GM12878 (cell line): ENCODE data around the gene POP7.

Source experiments
- ESRRA ChIP-seq: IDR thresholded peaks from 2 replicates; pipeline ENCODE4 v1.6.1; 2012; ENCODE audit warnings: mild to moderate bottlenecking, low read length, improper control_type of control experiment
- GABPA ChIP-seq: IDR thresholded peaks from 2 replicates; pipeline ENCODE4 v1.6.1; 2014; ENCODE audit warnings: antibody characterized with exemption, low read depth, mild to moderate bottlenecking, inconsistent platforms
- KDM1A ChIP-seq: fragments of 200-600 bp; sonication (generic); IDR thresholded peaks from 2 replicates; pipeline ENCODE4 v1.6.1; 2016; ENCODE audit warnings: borderline replicate concordance
- RAD21 ChIP-seq: IDR thresholded peaks from 2 replicates; pipeline ENCODE4 v1.6.1; 2011; ENCODE audit warnings: mild to moderate bottlenecking, low read depth, low read length, moderate library complexity; ENCODE audit not compliant: insufficient read depth
- RCOR1 ChIP-seq: conservative IDR thresholded peaks from 2 replicates; pipeline ENCODE4 v1.6.1; 2012; ENCODE audit warnings: low read depth, low read length, improper control_type of control experiment
- SMAD1 ChIP-seq: fragments of 450-650 bp; IDR thresholded peaks from 2 replicates; pipeline ENCODE4 v1.6.1; 2018; ENCODE audit warnings: mild to moderate bottlenecking, low read depth; ENCODE audit not compliant: partially characterized antibody
- TAF1 ChIP-seq: IDR thresholded peaks from 2 replicates; pipeline ENCODE4 v1.6.1; 2011; ENCODE audit warnings: mild to moderate bottlenecking, low read depth, low read length, borderline replicate concordance
- TF ChIP-seq, protein P1 (sequence below), 3 experiments: IDR thresholded peaks in 2 of 3; conservative IDR thresholded peaks in 1 of 3; 2 replicates each; pipeline ENCODE4 v1.5.1; 2011; ENCODE audit warnings: low read depth in 3 of 3, low read length in 3 of 3, mild to moderate bottlenecking in 3 of 3, control low read depth in 2 of 3, moderate library complexity in 2 of 3, inconsistent platforms in 1 of 3, mixed read lengths in 1 of 3; ENCODE audit not compliant: control insufficient read depth in 2 of 3, insufficient read depth in 1 of 3; ENCODE audit errors: extremely low read depth in 1 of 3

- no peak for TF ChIP-seq ESRRA
- no peak for TF ChIP-seq RAD21
- no peak for TF ChIP-seq RCOR1
- TF ChIP-seq SMAD1, result no peak
- TF ChIP-seq KDM1A, result no peak
- TF ChIP-seq, protein P1, sequence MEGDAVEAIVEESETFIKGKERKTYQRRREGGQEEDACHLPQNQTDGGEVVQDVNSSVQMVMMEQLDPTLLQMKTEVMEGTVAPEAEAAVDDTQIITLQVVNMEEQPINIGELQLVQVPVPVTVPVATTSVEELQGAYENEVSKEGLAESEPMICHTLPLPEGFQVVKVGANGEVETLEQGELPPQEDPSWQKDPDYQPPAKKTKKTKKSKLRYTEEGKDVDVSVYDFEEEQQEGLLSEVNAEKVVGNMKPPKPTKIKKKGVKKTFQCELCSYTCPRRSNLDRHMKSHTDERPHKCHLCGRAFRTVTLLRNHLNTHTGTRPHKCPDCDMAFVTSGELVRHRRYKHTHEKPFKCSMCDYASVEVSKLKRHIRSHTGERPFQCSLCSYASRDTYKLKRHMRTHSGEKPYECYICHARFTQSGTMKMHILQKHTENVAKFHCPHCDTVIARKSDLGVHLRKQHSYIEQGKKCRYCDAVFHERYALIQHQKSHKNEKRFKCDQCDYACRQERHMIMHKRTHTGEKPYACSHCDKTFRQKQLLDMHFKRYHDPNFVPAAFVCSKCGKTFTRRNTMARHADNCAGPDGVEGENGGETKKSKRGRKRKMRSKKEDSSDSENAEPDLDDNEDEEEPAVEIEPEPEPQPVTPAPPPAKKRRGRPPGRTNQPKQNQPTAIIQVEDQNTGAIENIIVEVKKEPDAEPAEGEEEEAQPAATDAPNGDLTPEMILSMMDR (IDR thresholded peaks at IDR 0.05 in 2 of 3, conservative IDR thresholded peaks at IDR 0.05 in 1 of 3; ENCODE audit: control insufficient read depth in 2 of 3, extremely low read depth in 1 of 3, insufficient read depth in 1 of 3, low read depth in 3 of 3, low read length in 3 of 3), result no peak
- TF ChIP-seq TAF1, result no peak
- no peak for TF ChIP-seq GABPA
These were observed 21.3 kb downstream of the POP7 start for GRCh38 chr7:100726996-100727761.
